Glomerular visceral epithelial cell (primary cell): Measurements from ENCODE around the gene C1QTNF1.

Source experiments
- DNase-seq: peaks from one replicate; pipeline ENCODE4 v3.0.0-alpha.2; 2016; ENCODE audit errors: extremely low spot score

Gene C1QTNF1

GRCh38 chr17:78992542-78993212, 31.3 kb upstream of the C1QTNF1 start:
- no peak for DNase-seq

DNA sequence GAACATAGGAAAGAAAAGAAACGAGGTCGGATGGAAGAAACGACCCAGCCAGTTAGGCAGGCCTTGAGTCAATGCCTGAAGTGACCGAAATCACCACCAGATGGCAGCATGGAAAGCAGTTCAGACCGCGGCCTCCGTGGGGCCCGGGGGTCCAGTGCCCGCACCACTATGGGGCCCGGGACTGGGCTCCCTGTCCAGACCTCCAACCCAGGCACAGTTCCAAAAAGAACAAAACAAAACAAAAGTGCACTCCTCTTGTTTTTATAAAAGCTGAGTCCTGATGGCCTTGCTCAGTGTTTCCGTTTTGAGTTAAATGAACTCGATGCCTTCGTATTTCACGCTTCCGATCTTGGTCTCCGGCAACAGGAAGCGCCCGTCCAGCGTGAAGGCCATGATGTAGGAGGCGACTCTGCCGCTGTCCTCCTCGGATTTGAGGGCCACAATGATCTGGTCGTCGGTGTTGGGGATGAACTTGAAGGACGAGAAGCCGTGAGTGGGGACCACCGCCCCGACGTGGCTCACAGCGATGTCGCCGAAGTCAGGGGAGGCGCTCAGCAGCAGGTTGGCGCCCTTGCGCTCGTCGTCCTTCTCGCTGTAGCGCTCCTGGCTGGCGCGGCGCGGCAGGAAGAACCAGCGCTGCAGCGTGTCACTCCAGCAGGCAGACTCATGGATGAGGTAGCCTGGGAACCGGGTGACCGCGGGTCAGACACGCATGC, 30.6 kb upstream of the C1QTNF1 start:
- DNase-seq: peak; percentile 32

DNA sequence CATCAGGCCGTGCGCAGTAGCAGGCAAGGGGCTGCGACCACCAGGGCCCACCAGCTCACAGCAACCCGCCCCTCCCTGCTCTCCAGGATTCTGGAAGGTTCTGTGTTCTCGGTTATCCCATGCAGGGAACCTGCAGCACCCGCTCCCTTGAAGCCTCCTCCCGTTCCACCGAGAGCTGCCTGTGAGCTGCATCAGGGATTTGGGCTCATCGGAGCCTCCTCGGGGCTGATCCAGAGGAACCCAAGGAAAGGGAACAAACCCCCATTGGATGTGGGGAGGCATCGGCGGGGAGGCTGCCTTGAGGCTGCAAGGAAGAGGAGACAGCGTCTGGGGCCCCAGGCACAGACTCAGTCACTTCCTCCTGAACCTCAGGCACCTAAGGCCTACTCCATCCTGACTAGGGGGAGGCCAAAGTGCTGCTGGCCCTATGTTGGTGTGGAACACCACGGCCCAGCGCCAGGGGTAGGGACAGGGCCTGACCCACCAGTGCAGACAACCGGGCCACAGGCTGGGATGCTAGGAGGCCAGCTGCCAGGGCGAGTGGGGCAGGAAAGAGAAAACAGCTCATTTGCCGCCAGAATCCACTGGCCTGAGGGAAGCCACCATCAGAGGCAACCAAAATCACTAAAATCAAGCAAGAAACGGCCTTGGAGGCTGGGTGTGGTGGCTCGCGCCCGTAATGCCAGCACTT, 29.8 kb upstream of the C1QTNF1 start:
- no peak for DNase-seq

- DNase-seq: no peak
Measured at GRCh38 chr17:78995022-78995760, 28.8 kb upstream of the C1QTNF1 start.

DNA sequence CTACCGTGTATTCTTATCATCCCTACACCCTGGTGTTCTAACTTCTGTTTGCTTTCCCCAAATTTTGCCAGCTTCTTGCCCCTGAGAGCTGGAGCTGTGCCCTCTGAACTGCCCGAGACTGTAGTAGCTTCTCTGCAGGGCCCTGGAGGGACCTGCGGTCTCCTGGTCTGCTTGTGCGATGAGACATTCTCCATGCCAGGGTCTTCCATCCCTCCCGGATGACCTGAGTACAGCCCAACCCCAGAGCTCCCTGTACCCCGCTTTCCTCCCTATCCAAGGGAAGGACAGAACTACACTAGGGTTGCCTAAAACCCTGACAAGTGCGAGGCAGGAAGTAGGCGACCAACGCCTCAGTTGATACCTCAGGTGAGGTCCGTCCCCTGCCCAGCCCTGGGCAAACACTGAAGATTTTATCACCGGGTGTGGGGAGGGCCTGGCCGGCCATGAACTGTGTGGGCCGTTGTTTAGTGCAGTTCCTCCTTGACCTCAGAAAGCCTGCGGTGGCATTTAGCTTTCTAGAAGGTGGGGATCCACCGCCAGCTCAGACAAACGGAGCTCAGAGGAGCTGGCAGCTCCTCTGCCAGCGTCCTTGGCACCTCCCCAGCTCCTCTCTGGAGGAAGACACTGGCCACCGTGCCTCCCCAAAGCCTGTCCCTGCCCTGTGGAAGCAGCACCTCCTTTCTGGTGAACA, 28.1 kb upstream of the C1QTNF1 start:
- no peak for DNase-seq

DNA sequence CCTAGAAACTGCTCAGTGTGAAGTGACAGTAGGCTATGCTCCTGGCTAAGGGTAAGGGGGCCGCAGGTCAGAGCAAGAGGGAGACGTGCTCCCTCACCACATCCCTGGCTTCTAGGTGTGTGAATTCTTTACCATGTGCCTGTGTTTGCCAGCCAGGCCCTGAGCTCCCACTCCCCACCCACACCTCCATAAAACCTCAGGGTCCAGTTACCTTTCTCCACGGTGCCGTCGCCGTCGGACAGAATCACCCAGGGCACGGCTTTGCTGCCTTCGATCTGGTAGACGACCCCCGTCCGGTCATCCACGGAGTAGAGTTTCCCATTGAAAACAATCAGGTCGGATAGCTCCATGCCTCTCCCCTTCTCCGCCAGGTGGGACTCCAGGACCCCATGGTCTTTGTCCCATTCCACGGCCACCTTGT, 27.2 kb upstream of the C1QTNF1 start:
- DNase-seq: no peak

- no peak for DNase-seq
Measured at GRCh38 chr17:78997231-78997741, 26.7 kb upstream of the C1QTNF1 start.

GRCh38 chr17:78997881-78998280, 26.1 kb upstream of the C1QTNF1 start:
- no peak for DNase-seq

DNA sequence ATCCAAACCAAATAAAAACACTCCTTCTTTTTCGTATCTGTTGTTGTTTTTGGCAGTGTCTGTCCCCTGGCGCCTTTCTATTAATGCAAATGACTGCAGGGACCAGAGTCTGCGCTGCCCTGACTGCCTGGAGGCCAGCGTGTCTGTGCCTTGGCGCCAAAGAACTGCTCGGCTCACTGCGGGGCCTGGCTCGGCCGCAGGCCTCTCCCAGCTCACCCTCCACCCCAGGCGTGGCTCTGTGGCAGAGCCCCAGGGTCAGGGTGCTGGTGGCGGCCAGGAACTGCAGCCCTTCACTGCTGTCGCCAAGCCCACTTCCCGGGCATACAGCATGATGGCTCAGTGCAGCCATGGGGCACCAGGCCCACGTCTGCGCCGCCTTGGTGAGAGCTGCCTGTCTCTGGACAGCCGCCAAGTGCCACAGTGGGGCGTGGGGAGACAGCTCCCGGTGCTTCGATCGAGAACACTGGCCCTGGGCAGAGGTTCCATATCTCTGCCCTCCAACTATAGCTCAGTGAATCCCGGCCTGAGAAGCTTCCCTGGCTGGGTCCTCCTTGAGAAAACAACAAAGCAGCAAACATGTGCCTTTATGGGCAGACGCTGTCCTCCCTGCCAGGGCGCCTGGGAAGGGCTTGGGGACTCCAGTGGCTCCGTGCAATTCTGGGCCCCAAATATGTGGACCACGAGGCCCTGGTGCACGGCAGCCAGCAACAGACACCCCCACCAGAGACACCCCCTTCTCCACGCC, 25.5 kb upstream of the C1QTNF1 start:
- DNase-seq: no peak

- no peak for DNase-seq
Measured at GRCh38 chr17:78999056-78999768, 24.8 kb upstream of the C1QTNF1 start.

DNA sequence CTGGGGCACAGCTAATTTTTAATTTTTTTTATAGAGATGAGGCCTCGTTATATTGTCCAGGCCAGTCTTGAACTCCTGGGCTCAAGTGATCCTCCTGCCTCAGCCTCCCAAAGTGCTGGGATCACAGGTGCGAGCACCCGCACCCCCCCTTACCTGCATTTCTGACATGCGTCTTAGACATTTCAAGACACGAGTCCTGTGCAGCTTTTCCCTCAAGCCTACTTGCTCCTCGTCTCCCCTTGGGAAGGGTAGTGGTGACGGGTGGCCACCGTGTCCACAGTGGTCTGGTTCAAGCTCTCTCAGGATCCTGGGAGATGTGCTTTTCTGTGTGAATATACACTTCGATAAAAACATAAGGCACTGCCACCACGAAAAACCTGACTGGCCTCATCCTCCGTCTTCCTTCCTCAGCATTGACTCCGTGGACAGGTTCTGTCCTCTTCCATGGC, 24.0 kb upstream of the C1QTNF1 start:
- no peak for DNase-seq

GRCh38 chr17:79000396-79001189, 23.4 kb upstream of the C1QTNF1 start:
- DNase-seq: no peak

DNA sequence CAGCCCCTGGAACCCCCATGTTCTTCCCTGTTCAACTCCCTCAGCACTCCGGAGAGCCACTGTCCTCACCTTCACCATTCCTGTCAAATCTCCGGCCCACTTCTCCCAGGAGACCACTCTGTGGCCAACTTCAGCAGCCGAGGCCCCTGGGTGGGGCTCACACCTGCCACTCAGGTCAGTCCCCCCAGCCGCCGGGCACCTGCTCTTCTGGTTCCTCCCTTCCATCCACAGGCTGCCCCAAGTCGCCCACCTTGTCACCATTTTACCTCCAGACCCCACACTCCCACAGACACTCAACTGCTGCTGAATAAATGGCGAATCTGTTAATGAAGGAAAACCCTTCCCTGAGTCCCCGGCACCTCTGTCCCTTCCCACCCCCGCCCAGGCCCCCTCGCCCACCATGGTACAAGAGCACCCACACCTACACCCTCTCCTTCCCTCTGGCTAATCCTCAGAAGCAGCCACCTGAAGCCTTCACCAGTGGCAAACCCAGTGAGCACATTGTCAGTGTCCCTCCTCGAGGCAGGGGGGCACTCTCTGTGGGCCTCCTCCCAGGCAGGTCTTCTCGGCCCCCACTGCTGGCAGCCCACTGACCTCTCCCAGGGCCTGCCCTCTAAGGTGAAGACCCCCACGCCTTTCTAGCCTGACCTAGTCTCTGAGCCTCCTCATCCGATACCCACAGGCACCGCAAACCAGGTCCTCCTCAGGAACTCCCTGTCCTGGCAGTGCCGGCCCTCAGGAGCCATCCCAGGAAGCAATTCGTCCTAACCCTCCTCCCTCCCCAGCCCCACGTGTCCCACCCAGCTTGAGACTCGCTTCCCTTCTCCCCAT, 22.6 kb upstream of the C1QTNF1 start:
- DNase-seq: no peak

DNA sequence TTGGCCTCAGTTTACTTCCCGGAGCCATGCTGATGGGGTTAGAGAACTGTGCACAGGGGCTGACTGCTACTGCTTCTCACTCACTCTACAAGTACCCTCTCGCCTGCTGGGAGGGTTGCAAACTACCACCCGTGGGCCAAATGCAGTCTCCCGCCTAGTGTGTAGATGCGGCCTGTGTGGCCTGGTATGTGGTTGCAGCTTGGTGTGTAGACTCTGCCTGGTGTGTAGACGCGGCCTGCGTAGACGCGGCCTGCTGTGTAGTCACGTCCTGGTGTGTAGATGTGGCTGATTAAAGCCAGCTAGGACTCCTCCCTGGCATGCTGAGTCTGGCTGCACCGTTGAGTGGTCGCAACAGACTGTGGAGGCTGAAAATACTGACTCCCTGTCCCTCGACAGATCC, 21.7 kb upstream of the C1QTNF1 start:
- no peak for DNase-seq

DNA sequence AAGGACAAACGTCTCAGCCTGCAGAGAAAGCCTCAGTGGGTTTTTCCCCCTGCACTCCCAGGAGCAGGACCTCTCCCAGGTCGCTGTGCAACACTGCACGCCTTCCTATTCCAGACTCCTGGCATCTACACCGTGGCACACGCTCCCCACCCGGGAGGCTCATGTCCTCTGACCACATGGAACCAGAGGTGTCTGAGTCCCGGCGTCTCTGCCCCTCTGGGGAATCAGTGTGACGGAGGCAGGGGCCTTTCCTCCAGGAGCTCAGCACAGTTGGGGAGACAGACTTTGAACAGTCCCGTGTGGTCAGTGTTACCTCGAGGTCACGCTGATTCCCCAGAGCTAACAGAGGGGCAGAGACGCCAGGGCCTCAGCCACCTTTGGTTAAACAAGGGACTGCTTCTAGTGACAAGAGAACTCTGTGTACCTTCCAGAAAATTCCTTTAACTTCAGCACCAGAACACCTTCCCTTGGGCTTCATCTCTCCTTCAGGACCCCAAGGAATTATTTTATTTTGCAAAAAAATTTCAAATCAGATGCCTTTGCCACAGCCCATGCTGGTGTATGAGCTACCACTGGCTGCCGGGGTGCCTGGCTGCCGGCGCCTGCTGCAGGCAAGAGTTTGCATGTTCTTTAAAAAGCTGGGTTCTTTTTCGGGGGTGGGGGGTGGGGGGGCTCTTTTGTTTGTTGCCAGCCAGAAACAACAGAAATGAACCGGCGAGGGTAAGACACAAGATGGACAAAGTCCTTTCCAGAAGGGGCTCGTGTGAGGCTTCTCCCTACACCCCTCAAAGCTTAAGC, 21.0 kb upstream of the C1QTNF1 start:
- DNase-seq: no peak

DNA sequence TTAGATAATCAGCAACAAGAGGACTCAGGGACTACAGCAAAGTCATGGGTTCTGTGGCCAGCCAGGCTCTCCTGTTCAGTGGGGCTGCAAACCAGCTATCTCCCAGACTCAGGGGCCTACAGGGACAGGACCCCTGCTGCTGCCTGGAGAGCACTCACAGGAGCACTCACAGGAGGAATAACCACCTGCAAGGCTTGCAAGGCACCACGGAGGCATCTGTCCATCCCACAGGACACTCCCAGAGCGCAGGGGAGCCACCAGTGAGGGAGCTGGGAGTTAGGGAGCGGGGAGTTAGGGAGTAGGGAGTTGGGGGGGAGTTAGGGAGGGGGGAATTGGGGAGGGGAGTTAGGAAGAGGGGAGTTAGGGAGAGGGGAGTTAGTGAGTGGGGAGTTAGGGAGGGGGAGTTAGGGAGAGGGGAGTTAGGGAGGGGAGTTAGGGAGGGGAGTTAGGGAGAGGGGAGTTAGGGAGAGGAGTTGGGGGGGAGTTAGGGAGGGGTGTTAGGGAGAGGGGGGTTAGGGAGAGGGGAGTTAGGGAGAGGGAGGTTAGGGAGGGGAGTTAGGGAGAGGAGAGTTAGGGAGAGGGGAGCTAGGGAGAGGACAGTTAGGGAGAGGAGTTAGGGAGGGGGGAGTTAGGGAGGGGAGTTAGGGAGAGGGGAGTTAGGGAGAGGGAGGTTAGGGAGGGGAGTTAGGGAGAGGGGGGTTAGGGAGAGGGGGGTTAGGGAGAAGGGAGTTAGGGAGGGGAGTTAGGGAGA, 20.1 kb upstream of the C1QTNF1 start:
- no peak for DNase-seq
